GM18511 (cell line): Measurements from ENCODE around the gene KREMEN1.

ENCODE experiments used
- ATAC-seq: cut with Tn5 transposase; IDR thresholded peaks from one replicate; pipeline ENCODE4 v1.9.1; 2021; ENCODE audit warnings: mild to moderate bottlenecking, moderate library complexity; ENCODE audit not compliant: unreplicated experiment

Gene KREMEN1

DNA sequence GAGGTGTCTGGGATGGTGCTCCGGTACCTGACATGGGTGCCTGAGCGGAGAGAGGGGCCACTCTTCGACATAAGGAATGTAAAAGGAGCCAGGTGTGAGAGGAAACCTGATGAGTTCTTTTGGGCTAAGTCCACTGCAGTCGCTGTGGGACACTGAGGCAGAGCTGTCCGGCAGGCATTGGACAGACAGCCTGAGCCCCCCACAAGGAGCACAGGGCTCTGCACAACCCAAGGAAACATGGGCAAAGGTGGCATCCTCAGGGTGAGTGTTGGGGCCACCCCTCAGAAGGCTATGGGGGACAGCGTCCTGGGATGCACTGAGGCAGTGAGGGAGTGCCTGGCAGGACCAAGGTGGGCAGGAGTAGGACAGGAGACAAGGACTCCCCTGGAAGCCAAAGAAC lies 75.2 kb downstream of the KREMEN1 start:
- no peak for ATAC-seq

DNA sequence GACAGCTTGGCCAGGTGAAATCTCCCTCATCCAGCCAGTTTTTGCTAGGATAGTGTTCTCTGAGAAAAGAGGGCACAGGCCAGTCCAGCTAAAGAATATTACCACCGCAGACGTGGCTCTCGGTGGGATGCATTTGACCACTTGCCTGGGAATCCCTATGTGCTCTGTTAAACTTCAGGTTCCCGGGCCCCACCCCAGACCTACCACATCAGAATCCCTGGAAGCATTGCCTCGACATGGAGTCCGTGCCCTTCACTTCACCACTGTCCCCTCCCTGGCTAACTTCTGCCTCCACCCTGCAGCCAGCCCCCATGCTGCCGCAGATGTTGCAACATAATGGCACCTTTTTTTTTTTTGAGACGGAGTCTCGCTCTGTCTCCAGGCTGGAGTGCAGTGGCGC lies 76.0 kb downstream of the KREMEN1 start:
- ATAC-seq, result no peak

DNA sequence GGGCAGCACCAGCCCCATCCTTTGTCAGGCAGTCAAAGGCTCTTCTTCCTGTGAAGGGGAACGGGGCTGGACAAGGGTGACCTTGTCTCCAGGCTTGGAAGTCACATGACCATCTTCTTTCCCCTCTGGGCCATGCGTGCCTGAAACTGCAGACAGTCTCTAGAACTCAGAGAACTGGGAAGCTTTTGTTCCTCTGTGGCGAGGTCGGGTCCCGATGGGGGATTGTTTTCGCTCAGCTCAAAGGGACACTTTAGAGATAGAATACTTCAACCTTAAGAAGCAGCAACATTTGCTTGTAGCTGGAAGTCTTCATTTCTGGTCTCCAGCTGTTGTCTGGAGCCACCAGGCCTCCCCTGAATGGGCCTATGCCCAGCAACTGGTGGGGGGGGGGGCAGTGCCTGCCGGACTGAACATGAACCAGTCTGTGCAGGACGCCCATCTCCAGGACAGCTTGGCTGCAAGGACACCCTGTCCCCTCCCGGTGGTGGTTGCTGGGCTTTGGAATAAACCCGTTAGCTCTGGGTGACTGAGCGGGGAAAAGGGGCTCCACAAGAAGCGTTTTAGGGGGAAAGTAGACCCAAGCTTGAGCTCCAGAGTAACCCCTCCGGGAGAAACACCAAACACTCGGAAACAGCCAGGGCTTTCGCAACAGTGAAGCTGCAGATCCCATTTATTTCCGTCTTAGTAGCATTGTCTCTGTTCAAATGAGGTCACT lies 77.2 kb downstream of the KREMEN1 start:
- no peak for ATAC-seq

DNA sequence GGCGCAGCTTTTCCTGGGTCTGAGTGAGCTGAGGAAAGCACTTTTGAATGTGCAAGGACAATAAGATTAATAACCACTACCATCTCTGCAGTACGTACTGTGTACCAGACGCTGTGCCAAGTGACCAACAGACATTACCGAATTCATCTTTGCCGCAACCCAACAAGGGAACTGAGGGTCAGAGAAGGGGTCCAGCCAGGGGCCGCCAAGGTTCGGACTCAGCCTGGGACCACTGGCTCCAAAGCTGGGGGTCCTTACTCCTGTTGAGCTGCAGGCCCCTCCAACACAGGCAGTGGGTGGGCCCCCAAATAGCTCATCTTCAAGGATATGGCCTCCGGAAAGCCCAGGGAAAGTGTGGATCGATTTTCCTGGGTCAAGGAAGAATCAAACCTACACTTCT lies 77.9 kb downstream of the KREMEN1 start:
- ATAC-seq, result no peak

DNA sequence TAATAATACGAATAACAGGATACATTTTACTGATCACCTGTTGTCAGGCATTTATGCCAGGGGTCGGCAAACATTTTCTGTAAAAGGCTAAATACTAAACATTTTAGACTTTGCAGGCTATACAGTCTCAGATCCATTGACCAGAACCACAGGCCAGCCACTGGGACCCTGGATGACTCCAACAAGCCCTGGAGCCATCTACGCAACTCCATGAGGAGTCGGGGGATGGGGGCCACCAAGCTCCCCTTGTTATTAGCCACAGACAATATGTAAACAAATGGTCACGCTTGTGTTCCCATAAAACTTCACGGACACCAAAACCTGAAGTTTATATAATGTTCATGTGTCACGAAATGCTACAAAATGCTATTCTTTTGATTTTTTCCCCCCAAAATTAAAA lies 78.5 kb downstream of the KREMEN1 start:
- ATAC-seq, result no peak

DNA sequence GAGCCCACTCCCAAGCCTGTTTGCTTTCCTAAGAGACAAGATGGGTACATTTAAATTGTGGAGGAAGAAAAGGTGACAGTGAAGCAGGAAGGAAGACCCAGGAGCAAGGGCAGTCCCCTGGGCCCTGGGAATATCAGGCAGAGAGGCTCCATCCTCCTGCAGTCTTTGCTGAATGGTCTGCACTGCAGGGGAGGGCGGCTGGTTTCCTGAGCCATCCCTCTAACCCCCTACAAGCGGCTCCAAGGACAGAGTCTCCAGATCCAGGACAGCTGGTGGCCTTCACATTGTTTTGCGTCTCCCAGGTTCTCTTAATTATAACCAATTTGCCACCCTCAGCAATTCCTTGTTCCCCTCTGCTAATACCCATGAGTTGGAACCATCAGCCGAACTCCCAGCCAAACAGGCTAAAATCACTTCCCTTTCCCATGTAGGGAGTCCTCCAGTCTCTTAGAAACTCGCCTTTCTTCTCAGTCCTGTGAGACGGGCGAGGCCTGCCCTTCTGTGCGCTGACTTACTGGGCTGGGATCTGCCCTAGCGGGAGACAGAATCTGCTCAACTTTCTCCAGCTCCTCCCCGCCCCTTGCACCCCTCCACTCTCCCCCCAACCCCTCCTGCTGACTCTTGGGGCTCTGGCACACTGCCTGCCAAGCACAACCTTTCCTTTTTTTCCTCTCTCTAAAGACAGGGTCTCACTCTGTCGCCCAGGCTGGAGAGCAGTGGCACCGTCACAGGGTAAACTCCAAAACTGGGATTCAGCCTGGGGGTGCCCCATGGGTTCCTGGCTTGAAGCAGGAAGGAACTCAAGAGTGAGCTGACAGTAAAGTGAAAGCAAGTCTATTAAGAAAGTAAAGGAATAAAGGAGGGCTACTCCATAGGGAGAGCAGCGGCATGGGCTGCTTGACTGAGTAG lies 79.5 kb downstream of the KREMEN1 start:
- ATAC-seq, result no peak

DNA sequence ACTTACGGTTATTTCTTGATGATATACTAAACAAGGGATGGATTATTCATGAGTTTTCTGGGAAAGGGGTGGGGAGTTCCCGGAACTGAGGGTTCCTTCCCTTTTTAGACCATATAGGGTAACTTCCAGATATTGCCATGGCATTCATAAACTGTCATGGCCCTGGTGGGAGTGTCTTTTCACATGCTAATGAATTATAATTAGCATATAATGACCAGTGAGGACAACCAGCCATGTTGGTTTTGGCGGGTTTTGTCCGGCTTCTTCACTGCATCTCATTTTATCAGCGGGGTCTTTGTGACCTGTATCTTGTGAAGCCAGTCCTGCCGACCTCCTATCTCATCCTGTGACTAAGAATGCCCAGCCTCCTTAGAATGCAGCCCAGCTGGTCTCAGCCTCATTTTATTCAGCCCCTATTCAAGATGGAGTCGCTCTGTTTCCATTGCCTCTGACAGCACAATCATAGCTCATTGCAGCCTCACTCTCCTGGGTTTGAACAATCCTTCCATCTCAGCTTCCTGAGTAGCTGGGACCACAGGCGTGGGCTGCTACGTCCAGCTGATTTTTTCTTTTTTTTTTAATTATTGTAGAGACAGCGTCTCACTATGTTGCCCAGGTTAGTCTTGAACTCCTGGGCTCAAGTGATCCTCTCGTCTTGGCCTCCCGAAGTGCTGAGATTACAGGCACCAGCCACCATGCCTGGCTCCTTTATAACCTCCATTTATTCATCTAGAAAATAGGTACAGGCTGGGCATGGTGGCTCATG lies 80.3 kb downstream of the KREMEN1 start:
- ATAC-seq, result no peak

DNA sequence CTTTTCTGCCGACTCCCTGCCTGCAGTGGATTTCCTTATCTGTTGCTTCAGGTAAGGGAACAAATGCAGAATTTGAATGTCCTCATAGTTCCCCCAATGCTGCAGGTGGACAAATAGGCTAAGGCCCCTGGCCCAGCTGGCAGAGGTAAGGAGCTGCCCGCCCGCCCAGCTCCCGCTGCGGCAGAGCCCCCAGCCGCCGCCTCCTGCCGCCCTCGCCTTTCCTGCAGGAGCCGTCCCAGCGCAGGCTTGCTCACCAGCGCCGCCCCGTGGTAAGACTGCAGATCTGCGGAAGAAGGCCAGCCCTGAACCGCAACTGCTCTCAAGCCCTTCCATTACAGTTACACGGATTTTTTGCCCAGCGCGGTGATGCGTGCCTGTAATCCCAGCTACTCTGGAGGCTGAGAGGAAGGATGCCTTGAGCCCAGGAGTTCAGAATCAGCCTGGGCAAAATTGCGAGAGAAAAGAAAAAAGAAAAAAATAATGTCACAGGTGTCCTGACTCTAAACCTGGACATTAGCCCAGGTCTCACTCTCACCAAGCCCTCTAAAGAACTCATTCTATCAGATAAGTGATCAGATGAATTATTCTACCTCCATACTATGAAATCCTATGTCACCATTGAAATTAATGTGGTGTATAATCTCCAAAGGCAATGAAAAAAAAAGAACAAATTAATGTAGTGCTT lies 81.7 kb downstream of the KREMEN1 start:
- peak; percentile 52 for ATAC-seq

DNA sequence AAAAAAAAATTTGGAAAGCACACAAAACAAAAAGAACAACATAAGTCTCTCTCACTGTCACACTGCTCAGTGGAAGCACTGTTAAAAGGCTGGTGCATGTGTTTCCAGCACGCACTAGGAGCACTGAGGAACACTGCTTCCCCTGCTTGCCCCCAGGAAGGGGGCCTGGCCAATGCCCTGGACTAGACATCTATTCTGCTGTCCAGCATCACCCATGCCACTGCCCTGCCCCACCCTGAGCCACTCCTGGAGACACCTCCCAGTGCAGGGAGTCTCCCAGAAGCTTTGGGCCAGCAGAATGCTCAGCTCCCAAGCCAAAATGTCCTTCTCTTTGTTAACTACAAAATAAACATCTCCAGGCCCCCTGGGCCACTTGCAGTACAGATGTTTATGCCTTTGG lies 83.1 kb downstream of the KREMEN1 start:
- no peak for ATAC-seq

DNA sequence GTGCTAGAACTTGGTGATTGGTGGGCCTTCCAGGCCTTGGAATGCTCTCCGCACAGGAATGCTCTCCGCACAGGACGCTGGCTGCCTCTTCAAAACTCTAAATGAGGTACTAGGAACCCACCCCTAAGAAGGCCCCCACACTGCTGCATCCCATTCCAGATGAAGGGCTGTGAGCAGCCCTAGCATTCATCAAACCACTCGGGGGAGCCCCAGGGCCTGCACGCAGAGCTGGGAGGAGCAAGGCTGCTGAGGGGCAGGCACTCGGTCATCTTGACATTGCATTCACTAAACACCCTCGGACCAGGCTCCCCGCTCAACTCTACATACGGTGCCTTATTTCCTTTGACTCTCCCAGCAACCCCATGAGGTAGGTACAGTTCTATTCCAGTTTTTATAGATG lies 83.7 kb downstream of the KREMEN1 start:
- no peak for ATAC-seq

DNA sequence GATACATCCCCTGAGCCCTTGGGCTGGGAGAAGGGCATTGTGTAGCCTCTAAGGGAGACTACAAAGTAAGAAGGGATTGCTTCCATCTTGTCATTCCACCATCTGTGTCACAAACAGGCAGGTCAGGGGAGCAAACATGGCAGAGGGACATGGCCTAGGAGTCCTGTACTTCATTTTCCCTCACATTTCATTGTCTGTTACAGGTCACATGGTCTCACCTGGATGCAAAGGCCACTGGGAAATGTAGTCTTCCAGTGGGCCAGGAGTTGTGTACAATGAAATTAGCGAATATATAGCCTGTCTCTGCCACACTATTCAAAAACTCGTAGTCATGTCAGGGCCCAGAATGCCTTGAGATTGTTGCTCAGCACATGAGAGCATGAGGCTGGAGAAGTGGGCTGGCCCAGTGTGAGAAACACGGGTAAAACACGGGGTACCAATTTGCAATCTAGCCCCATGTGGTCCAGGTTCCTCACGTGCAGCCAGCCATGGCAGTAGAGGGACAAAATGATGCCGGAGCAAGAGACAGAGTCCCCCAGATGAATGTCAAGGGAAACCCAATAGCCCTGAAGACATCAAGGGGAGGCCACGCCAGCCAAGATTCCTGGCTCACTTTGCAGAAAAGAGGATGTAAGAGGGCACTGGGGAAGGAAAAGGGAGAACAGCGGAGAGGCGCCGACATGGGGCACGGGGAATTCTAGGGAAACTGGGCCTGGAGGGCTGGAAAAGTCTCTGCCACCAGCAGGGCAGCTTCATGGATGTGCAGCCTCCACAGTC lies 85.1 kb downstream of the KREMEN1 start:
- no peak for ATAC-seq

DNA sequence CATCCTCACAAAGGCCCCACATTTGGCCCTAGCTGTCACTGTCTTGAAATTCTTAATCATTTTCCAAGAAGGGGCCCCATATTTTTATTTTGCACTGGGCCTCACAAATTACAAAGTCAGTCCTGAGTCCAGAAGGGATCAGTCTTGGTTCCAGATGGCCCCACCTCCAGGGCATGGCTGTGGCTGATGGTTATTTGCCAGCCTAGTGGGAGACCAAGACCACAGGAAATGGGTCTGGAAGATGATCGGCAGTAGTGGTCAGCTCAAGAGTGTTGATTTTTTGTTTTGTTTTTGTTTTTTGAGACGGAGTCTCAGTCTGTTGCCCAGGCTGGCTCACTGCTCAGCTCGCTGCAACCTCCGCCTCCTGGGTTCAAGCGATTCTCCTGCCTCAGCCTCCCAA lies 85.7 kb downstream of the KREMEN1 start:
- ATAC-seq, result no peak

DNA sequence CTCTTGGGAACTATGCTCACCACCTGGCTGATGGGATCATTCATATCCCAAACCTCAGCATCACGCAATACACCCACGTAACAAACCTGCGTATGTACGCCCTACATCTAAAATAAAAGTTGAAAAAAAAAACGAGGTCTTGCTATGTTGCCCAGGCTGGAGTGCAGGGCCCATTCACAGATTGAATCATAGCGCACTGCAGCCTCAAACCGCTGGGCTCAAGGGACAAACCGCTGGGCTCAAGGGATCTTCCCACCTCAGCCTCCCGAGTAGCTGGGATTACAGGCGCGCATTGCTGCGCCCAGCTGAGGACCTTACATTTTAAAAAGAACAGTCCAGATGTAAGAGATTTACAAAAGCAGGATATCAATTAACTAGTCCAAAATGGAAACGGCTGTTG lies 91.0 kb downstream of the KREMEN1 start:
- no peak for ATAC-seq

DNA sequence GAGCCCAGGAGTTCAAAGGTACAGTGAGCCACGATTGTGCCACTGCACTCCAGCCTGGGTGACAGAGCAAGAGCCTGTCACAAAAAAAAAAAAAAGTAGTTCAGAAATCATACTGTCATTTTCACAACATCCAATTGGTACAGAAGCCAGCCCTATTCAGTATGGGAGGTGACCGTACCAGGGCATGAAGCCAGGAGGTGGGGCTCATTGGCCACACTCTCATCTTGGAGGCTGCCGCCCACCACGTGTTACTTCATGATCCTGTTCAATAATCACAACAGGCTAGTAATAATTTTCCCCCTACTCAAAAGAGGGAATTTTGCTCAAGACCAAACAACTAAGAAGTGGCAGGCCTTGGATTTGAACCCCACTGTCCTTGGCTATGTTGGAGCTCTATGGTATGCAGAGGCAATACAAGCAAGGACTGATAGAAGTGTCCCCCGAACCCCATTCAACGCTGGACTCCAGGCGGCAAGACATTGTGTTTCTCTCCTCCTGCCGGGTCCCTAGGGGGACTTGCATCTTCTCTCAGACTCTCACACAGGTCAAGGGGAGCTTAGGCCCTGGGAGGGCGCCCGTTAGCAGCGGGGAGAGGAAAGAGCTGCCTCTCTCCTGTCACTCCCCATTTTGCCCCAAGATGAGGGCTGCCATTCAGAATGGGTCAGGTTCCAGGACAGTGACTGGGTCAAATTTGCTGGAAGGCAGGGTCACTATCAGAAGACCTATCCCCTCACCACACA lies 92.7 kb downstream of the KREMEN1 start:
- no peak for ATAC-seq

DNA sequence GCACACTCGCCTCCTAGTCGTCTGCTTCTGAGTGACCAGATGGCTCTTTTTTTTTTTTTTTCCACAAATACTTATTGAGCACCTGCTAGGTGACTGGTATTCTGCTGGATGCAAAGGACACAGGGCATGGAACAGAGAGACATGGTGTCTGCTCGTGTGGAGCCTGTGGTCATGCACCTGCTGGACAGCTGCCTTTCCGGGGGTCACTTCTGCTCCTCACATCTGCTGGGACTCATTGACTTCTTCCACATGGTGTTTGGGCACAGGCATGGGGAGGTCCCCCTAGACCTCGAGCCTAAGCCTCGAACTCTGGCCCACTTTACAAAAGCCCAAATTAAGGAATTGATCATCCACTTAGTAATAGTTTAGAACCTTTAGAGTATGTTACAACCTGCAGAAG lies 93.3 kb downstream of the KREMEN1 start:
- ATAC-seq, result no peak

DNA sequence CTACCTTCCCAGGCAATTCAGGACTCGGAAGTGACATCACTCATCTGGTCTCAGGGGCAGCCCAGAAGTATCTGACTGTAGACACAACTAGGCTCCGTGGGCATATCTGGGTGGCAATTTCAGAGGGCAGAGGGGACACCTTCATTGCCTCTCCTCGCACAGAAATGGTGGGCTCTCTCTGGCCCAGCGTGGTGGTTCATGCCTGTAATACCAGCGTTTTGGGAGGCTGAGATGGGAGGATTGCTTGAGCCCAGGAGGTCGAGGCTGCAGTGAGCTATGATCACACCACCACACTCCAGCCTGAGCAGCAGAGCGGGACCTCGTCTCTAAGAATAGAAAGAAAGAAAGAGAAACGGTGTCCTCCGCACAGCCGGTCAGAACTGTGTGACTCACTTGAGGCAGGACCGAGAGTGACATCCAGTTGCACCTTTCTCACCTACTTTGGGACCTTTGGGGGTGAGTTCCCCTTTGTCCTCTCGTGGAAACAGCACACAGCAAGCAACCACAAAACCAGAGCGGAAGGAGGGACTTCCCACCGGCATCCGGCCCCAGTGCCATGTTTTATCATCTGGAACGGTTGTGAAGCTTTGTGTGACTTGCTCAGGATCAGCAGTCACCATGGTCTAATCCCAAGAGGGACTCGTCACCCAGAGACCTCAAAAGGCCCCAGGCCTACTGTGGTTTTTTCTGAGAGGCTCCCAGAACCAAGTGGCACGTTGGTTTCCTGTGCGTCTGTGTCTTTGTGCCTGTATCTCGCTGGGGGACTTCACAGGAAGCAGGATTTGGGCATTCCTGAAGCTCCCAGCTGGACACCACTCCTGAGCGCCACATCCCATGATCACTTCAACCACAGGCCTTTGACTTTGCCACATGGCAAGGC lies 94.4 kb downstream of the KREMEN1 start:
- ATAC-seq, result peak; percentile 91

DNA sequence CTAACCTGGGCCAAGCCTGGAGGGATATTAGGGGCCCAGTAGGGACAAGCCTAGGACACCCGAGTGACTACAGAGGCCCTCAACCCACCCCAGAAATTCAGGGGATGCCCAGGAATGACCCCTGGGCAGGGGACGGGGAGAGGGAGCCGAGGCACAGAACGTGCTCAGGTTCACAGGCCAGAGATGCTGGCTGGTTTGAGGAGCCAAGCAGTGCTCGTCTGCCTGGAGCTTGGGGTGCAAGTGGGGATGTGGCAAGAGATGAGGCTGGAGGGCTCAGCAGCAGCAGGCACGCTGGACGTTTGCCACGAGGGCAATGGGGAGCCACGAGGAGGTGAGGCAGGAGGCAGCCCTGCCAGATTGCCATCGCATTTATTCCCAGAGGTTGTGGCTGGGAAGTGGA lies 98.9 kb downstream of the KREMEN1 start:
- no peak for ATAC-seq

DNA sequence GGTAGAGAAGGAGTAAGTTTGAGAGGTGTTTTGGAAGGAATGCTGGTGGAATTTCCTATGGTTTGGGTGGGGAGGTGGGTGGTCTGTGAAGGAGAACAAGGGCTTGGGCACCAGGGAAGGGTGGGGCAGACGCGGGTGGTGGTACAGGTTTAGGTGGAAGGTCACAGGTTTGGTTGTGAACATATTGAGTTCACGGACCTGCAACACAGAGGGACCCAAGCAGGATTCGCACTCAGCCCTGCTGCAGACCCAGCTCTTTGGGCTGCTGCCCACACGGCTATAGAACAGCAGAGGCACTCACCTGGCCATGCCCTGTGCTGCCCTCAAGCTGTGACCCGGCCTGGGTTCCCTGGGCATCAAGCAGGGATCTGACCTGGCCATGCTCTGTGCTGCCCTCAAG lies 99.4 kb downstream of the KREMEN1 start:
- ATAC-seq, result no peak
